Activated gamma-delta T cell (primary cell): Measurements from ENCODE around the gene CACNA1G.

Source experiments
- DNase-seq: peaks from one replicate; lab custom pipeline; 2025; lab: John Stamatoyannopoulos, UW

Gene CACNA1G

DNA sequence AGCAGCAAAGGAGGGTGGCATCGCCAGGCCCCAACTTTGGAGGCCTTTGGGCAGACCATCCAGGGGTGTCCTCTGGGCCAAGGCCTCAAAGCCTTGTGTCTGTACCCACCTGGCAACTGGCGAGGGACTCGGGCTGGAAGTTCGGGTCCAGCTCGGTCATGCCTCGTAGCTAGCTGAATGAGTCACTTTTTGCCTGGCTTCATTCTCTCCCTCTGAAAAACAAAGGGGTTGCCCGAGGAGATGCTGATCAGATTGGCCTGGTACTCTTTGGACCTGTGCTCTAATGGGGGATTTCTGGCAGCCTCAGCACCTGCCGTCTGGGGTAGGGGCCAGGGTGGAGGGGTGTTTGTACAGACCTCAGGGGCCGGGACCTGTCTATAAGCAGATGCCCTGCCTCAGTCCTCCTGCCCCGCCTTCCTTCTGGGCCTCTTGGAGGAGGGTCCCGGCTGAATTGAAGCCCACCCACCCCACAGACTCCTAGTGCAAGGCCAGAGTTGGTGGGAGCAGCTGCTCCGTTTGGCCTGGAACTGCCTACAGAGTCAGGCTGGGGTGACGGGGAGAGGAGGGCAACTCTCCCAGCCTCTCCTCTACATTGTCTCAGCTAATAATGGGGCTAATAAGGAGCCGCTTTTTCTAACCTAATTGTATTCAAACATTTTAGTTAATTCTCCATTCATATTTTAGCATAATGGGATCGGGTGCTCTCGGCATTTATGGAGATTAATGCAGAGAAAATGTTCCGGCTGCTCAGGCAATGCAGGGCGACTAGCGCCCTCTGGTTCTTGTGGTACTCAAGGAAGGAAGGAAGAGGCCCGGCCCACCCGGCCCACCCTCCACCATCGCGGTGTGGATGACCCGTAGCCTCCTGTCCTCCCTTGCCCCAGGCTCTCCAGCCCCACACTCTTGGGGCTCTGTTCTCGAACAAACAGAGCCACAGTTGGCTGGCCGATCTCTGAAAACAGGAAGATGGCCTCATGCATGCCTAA, 52.8 kb downstream of the CACNA1G start:
- DNase-seq: no peak

DNA sequence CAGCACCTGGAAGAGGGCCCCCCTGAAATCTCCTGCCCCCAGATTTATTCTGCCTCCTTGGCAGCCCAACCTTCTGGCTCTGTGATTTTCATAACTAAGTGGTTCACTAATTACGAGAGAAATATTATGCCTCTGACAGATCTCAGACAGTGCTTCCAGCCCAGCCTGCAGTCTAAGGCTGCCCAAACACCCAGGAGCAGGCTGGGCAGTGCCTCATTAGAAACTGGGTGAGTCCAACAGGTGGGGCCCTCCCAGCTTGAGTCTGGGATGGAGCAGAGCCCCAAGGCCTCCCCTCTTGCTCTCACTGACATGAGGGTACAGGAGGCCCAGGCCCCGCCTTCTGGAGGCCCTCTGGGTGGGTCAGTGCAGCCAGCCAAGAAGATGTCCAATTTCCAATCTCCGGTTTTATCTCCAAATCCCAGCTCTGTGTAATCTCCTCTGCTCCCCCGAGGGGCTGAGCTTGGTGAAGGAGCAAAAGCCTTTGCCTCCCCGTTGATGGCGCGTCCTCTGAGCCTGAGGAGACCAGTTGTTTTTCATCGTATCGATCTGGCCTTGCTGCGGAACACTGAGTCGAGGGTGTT, 54.0 kb downstream of the CACNA1G start:
- DNase-seq: no peak

DNA sequence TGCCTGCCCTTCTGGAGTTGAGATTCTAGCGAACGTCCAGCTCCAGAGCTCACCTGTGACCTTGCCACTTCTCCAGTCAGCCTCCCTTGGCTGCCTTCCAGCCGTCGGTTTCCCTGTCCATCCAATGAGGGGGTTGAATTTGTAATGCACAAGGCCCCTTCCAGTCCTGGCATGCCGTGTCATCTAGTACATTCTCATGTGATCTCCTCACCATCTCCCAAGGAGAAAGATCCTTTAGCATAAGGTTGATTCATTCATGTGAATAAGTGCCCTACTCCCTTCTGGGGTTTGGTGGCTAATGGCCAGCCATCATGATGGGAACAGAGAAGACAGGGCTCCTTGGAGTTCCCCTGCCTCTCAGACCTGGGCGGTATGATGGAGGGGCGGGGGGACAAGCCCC, 55.3 kb downstream of the CACNA1G start:
- no peak for DNase-seq

DNA sequence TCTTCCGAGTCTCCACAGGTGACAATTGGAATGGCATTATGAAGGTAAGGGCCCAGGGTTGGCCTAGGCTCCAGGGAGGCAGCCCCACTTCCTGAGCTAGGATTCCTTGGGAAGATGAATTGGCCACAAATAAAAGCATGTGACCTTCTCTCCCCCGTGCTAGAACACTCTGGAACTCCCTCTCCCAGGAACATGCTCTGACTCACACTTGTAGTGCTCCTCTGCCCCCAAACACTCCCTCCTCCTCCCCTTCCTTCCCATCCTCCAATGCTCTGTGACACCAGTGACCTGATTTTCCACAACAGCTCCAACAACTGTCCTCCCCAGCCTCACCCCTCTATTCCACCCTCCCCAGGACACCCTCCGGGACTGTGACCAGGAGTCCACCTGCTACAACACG, 57.8 kb downstream of the CACNA1G start:
- DNase-seq: no peak

DNA sequence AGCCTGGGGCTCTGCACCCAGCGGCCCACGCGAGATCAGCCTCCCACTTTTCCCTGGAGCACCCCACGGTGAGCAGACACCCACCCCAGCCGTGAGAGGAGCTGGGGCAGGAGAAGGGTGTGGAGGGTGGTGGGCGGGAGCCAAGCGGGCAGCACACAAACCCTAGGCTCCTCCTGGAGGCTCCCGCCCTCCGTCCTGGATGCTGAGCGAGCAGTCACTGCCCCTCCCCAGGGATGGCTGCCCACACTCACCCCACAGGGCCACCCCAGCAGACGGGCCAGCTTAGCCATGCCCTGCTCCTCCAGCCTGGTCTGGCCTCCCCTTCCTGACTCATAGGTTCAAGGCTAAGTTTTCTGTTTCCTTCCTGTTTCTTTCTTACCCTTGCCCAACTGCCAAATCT, 58.4 kb downstream of the CACNA1G start:
- no peak for DNase-seq

DNA sequence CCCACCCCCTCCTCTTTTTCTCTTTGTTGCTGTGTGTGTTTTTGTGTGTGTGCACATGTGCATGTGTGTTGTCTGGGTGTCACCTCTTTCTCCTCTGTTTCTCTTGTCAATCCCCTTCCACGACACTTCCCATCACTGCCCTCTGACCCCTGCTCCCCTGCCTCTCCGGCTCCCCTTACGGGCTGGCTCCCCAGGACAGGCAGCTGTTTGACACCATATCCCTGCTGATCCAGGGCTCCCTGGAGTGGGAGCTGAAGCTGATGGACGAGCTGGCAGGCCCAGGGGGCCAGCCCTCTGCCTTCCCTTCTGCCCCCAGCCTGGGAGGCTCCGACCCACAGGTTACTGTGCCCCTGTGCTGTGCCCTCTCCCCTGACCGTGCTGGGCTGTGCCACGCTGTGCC, 59.0 kb downstream of the CACNA1G start:
- no peak for DNase-seq

DNA sequence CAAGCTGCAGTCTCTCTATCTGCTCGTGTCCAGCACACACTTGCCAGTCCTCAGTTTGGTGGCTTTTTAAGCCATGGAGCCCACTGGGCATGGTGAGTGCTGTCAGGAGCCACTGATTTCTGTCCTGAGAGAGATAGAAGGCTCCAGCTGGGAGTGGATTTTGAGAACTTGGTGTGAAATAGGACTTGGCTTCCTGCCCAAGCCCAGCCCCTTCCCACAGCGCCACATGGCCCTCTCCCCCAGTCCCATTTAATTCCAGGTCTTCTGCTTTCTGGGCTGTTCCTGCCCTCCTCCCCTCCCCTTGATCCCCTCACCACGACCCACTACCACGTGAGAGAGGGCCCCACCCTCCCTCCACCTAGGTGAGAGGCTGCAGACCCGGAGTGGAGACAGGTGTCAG, 59.7 kb downstream of the CACNA1G start:
- DNase-seq: no peak

DNA sequence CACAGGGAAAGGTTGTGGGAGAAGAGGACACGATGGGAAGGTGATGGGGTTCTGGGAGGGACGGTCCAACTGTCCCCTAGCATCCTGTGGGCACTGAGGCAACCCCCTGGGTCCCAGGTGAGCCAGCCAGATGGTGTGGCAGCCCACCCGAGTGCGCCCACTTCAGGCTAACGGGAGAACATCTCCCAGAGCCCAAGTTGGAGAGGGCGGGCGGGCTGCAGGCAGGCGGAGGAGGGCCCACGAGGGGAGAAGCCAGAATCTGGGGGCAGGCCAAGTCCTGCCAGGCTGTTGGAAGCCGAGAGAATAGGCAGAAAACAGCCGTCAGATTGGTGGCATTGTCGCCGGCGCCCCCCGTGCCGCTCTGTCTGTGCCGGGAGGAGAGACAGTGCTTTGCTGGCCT, 60.3 kb downstream of the CACNA1G start:
- no peak for DNase-seq

DNA sequence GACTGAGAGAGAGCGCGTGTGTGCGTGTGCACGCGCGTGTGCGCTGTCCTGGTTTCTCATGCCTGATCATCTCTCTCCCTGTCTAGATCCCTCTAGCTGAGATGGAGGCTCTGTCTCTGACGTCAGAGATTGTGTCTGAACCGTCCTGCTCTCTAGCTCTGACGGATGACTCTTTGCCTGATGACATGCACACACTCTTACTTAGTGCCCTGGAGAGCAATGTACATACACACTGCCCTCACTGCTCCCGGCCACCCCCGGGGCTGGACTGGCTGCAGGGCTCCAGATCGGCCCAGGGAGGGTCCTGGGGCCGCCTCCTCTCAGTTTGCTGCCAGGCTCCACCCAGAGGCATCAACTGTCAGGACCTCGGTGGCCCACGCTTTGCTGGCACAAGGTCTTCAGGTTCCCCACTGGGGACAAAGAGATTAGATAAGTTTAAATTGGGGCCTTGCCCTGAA, 61.1 kb downstream of the CACNA1G start:
- DNase-seq: no peak

DNA sequence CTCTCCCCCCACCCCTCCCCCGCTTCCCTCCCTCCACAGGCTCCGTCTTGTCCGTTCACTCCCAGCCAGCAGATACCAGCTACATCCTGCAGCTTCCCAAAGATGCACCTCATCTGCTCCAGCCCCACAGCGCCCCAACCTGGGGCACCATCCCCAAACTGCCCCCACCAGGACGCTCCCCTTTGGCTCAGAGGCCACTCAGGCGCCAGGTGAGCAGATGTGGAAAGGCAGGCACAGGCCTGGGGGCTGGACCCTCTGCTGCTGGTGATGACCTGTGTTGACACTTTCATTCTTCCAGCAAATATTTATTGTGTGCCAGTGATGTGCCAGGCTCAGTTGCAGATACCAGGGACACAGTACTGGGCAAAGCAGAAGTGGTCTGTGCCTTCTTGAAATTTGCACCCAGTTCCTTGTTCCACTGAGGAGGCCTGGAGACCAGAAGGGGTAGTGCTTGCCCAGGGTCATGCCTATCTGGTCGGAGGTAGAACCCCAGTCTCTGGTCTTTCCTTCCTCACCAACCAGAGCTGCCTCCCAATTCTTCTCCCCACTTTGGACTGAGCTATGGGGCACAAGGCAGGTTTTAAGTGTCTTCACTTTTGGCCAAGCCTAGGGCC, 63.9 kb downstream of the CACNA1G start:
- no peak for DNase-seq

DNA sequence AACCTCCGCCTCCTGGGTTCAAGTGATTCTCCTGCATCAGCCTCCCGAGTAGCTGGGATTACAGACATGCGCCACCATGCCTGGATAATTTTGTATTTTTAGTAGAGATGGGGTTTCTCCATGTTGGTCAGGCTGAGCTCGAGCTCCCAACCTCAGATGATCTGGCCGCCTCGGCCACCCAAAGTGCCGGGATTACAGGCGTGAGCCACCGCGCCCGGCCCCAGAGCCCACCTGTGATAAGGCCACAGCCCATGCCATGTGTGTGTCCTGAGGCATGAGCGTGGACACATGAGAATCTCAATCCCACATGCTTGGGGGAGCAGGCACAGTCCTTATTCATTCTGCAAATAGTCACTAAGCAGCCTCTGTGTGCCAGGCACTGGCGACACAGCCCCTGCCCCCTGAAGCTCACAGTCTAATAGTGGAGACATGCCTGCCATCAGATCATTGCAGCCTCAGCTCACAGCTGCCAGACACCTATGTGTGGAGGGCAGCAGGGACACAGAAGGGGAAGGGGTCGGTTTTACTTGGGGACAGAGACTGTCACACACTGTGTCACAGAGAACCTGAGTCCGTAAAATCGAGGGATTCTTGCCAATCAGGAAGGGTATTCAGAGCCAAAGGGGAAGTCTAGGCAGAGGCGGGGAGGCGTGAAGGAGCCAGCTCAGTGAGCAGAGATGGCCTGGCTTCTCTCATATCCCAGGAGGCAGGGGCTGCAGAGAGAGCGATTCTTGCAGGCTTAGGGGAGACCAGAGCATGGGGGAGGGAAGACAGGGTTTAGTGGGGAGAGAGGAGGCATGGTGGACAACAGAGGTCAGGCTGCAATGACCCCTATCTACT, 64.7 kb downstream of the CACNA1G start:
- DNase-seq: no peak

DNA sequence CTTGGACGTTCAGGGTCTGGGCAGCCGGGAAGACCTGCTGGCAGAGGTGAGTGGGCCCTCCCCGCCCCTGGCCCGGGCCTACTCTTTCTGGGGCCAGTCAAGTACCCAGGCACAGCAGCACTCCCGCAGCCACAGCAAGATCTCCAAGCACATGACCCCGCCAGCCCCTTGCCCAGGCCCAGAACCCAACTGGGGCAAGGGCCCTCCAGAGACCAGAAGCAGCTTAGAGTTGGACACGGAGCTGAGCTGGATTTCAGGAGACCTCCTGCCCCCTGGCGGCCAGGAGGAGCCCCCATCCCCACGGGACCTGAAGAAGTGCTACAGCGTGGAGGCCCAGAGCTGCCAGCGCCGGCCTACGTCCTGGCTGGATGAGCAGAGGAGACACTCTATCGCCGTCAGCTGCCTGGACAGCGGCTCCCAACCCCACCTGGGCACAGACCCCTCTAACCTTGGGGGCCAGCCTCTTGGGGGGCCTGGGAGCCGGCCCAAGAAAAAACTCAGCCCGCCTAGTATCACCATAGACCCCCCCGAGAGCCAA, 65.6 kb downstream of the CACNA1G start:
- DNase-seq: no peak

DNA sequence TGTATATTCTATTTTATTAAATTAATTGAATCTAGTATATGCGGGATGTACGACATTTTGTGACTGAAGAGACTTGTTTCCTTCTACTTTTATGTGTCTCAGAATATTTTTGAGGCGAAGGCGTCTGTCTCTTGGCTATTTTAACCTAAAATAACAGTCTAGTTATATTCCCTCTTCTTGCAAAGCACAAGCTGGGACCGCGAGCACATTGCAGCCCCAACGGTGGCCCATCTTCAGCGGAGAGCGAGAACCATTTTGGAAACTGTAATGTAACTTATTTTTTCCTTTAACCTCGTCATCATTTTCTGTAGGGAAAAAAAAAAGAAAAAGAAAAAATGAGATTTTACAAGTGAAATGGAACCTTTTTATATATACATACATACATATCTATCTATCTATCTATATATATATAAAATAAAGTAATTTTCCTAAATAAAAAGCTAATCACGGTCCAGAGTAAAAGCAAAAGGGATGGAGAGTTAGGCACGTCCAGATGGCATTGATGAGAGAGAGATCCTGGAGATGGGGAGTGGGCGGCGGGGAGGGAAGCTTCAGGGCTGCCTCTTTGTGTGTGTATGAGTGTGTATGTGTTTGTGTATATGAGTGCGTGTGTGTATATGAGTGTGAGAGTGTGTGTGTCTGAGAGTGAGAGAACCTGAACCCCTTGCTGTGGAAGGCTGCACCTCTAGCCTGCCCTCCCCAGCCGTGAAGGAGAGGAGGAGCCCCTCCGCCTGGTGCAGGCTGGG, 66.7 kb downstream of the CACNA1G start:
- DNase-seq: no peak

DNA sequence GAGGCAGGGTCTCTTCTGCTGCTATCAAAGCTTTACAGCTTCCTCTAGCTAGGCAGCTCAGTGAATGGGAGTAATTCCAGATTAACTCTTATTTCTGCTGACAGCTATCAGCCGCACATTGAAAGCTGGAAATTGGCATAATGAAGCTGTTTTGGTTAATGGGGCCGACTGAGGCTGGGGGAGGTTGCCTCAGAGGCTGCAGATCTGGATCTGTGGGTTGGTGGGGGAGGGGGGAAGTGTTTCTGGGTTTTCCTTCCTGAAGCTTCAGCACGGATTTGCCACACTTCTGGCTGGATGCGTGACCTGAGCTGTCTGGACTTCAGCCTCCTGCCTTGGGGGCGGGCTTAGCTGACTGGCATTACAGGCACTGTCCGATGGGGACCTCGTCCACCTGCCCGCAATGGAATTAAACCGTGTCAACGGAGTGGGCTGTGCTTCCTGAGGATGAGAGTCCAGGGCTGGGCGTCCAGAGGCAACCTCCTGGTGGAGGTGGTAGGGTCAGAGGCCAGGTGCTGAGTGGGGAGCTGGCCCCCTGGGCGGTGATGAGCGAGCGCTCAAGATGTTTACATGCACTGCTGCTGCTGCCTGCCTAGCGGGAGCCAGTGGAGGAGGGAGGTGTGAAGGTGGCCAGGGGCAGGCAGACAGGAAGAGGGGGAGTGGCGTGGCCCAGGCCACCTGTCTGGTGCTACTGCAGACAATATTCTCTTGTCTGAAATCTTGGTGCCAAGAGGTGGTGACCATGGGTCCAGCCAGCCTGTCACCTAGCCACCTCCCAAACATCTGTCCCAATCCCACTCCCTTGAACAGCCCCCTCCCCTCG, 67.5 kb downstream of the CACNA1G start:
- DNase-seq: no peak

DNA sequence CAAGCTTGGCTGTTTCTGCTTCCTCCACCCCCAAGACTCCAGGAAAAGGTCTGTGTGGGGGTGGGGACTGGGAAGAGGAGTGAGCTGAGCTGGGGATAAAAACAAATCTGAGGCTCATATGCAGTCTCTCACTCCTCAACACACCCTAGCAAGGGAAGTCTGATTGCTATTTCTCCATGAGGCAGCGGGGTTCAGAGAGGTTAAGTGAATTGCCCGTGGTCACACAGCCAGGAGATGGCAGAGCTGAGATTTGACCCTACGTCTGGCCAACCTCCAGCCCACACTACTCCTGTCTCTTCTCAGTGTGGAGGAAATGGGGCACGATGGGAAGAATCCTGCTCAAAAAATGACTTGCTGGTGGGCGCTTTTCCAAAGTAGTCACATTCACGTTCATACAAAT, 69.4 kb downstream of the CACNA1G start:
- no peak for DNase-seq

DNA sequence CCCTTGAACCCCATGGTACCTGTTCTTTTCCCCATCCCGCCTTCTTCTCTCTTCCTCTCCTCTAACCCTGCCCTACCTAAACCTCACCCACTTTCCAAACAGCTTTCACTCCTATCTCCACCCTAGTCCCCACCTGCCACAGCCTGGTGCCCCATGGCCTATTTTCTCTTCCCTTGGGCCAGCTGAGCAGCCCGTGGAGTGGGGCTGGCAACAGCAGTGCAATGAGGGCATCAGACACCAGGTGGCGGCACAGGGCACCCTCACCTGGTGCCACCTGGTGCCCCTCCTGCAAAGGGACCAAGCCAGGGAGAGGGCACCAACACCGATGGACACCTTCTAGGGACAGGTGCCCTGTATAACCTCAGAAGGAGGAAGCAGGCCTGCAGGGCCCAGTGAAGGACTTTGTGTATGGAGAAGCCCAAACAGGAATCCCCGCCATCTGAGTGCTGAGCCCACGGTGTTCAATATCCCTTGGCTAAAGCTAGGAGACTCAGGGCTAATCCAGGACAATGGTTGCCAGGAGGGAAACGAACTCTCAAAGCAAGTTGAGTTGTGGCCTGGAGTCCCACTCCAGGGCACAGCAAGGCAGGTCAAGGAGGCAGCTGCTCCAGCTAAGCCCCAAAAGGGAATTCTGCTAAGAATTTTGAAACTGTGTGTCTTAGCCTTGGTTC, 70.1 kb downstream of the CACNA1G start:
- no peak for DNase-seq

DNA sequence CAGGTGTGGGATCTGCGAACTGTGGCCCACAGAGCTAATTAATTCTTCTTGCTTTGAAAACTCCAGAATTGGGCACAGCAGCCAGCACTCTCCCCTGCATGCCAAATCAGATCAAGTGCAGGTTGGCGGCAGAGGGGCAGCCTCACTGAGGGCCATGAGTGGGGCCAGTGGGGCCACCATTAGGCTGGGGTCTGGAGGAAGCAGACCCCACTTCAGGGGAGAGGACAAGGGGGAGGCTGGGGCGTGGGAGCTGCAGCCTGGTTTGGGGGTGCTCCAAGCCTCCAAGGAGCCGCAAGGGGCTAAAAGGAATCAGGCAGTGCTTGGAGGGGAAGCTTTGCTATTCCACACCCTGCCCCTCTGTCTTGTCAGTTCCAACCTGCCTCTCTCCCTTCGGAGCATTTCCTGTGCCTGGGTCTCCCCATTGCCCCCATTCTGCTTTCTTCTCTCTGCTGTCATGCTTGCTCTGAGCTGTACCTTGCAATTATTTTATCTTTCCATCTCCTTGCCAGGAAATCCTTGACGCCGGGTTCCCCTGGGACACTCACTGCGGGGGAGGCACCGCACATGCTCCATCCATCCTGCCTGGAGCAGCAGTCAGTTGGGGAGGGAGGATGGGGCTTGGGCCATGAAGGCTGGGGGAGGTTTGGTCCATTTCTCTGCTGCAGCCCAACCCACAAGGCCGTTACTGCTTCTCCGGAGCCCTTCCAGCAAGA, 70.8 kb downstream of the CACNA1G start:
- no peak for DNase-seq

DNA sequence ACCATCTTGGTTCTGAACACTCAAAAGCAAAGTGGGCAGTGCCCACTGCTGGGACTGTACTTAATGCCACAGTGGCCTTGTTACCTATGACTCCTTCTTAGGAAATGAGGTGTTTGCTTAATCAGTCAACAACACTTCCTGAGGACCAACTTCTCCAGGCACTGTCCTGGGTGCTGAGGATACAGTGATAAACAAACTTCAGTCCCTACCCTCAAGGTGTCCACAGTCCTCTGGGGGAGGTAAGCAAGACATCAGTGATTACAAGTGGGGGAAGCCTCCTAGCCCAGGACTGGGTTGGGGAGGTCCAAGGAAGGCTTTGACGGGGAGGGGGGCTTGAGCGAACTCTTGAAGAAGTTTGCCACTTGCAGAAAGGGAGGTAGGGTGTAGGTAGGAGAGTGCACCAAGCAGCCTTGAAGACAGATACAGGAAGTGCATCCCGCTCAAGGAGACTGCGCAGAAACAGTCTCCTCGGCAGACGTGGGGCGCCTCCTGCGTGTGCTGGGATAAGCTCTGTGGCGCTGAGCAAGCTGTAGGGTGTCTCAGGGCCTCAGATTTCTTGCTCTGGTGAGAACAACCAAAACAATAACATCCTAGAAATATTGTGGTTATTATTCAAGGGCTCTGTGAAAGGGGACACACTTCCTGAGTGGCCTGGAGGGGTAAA, 71.5 kb downstream of the CACNA1G start:
- no peak for DNase-seq
